GM19193 (cell line): ENCODE results near the gene MAP2K2.

Experiments used
- POLR2A ChIP-seq: IDR thresholded peaks from 4 replicates; pipeline ENCODE4 v1.6.1; 2011; ENCODE audit not compliant: insufficient read depth, insufficient read length; ENCODE audit errors: extremely low read depth

Gene MAP2K2

GRCh38 chr19:4136680-4137088 is 12.8 kb upstream of the MAP2K2 start:
- TF ChIP-seq POLR2A: no peak

- no peak for TF ChIP-seq POLR2A
Observed at GRCh38 chr19:4134351-4134750, 10.4 kb upstream of the MAP2K2 start.

- TF ChIP-seq POLR2A: no peak
Observed at GRCh38 chr19:4130744-4131438, 7.0 kb upstream of the MAP2K2 start.

- TF ChIP-seq POLR2A: no peak
Observed at GRCh38 chr19:4124638-4125037, 716 bp upstream of the MAP2K2 start.

GRCh38 chr19:4122480-4122879 is 1.4 kb downstream of the MAP2K2 start:
- TF ChIP-seq POLR2A: no peak

GRCh38 chr19:4121815-4122214 is 2.1 kb downstream of the MAP2K2 start:
- TF ChIP-seq POLR2A: no peak

GRCh38 chr19:4121273-4121612 is 2.7 kb downstream of the MAP2K2 start:
- TF ChIP-seq POLR2A: no peak

GRCh38 chr19:4120559-4121272 is 3.2 kb downstream of the MAP2K2 start:
- no peak for TF ChIP-seq POLR2A

- TF ChIP-seq POLR2A: no peak
Observed at GRCh38 chr19:4119763-4120162, 4.2 kb downstream of the MAP2K2 start.

- no peak for TF ChIP-seq POLR2A
Observed at GRCh38 chr19:4115818-4116385, 8.0 kb downstream of the MAP2K2 start.

- TF ChIP-seq POLR2A: no peak
Observed at GRCh38 chr19:4115050-4115817, 8.7 kb downstream of the MAP2K2 start.

- no peak for TF ChIP-seq POLR2A
Observed at GRCh38 chr19:4114181-4114580, 9.7 kb downstream of the MAP2K2 start.

GRCh38 chr19:4113398-4114088 is 10.4 kb downstream of the MAP2K2 start:
- TF ChIP-seq POLR2A: no peak

- TF ChIP-seq POLR2A: no peak
Observed at GRCh38 chr19:4112367-4112766, 11.6 kb downstream of the MAP2K2 start.

GRCh38 chr19:4109626-4109945 is 14.3 kb downstream of the MAP2K2 start:
- TF ChIP-seq POLR2A: no peak

- TF ChIP-seq POLR2A: peak; percentile 31
Observed at GRCh38 chr19:4108767-4109625, 14.9 kb downstream of the MAP2K2 start.
